HEK293T (cell line): ENCODE results near the gene ZMIZ1.

Experiments used
- ELF4 ChIP-seq: fragments of 450-650 bp; IDR thresholded peaks from 2 replicates; pipeline ENCODE4 v1.6.1; 2017; ENCODE audit warnings: antibody characterized with exemption
- FOXM1 ChIP-seq: fragments of 450-650 bp; IDR thresholded peaks from 2 replicates; pipeline ENCODE4 v1.6.1; 2017; ENCODE audit warnings: mild to moderate bottlenecking, borderline replicate concordance
- LEF1 ChIP-seq: fragments of 450-650 bp; IDR thresholded peaks from 2 replicates; pipeline ENCODE4 v1.6.1; 2017; ENCODE audit warnings: mild to moderate bottlenecking, borderline replicate concordance
- PKNOX1 ChIP-seq: fragments of 450-650 bp; IDR thresholded peaks from 2 replicates; pipeline ENCODE4 v1.6.1; 2016
- SP1 ChIP-seq: fragments of 450-650 bp; IDR thresholded peaks from 2 replicates; pipeline ENCODE4 v1.6.1; 2017
- SUZ12 ChIP-seq: fragments of 450-650 bp; IDR thresholded peaks from 2 replicates; pipeline ENCODE4 v1.6.1; 2016; ENCODE audit warnings: mild to moderate bottlenecking
- TARDBP ChIP-seq: fragments of 450-650 bp; IDR thresholded peaks from 2 replicates; pipeline ENCODE4 v1.6.1; 2016

- TF ChIP-seq SP1: no peak
- TF ChIP-seq SUZ12: no peak
- no peak for TF ChIP-seq ELF4
- no peak for TF ChIP-seq FOXM1
- TF ChIP-seq PKNOX1: no peak
- no peak for TF ChIP-seq TARDBP
- TF ChIP-seq LEF1: no peak
These were observed 34.8 kb downstream of the ZMIZ1 start for GRCh38 chr10:79103585-79103984.
